Uterus (tissue), 4 donors: ENCODE results near the gene JAZF1. TPM values are rescaled to one million over a fixed set of nuclear protein-coding genes. Genes with fewer than 3 reads are reported as not detected.

ENCODE experiments used
- DNase-seq, 2 donors: peaks; one replicate each; pipeline ENCODE4 v3.0.0-alpha.2; 2019 to 2020
- H3K27ac ChIP-seq, 2 donors: fragments of 200-600 bp; sonication (generic); 1 replicate in 1 of 2; 2 replicates in 1 of 2; pipeline ENCODE4 v1.5.1; 2016 to 2018
- H3K27me3 ChIP-seq, 2 donors: fragments of 200-600 bp; sonication (generic); one replicate each; pipeline ENCODE4 v1.5.1; 2018 to 2019; ENCODE audit warnings: control low read depth in 1 of 2
- H3K36me3 ChIP-seq, 2 donors: fragments of 200-600 bp; sonication (generic); one replicate each; pipeline ENCODE4 v1.5.1; 2019; ENCODE audit warnings: control low read depth in 1 of 2
- H3K4me1 ChIP-seq, 2 donors: fragments of 200-600 bp; sonication (generic); one replicate each; pipeline ENCODE4 v1.5.1; 2018 to 2019; ENCODE audit warnings: control low read depth in 1 of 2
- H3K4me3 ChIP-seq, 2 donors: fragments of 200-600 bp; sonication (generic); 1 replicate in 1 of 2; 2 replicates in 1 of 2; pipeline ENCODE4 v1.5.1; 2018 to 2019; ENCODE audit warnings: mild to moderate bottlenecking in 1 of 2
- H3K9me3 ChIP-seq, 2 donors: fragments of 200-600 bp; sonication (generic); one replicate each; pipeline ENCODE4 v1.5.1; 2019; ENCODE audit warnings: control low read depth in 1 of 2
- CTCF ChIP-seq, 4 experiments: fragments of 200-600 bp in 2 of 4; fragments of 450-650 bp in 2 of 4; sonication (generic) in 2 of 4; IDR thresholded peaks; one replicate each; pipeline ENCODE4 v1.5.1; 2016 to 2019; ENCODE audit warnings: antibody characterized with exemption in 4 of 4, mild to moderate bottlenecking in 2 of 4, moderate library complexity in 1 of 4
- POLR2A ChIP-seq, 2 donors: fragments of 450-650 bp; IDR thresholded peaks; one replicate each; pipeline ENCODE4 v1.6.1; 2016; ENCODE audit warnings: antibody characterized with exemption in 2 of 2, mild to moderate bottlenecking in 1 of 2, moderate library complexity in 1 of 2
- intact Hi-C: fragments of 100-400 bp; cut with DNase I; formaldehyde crosslinking; loops from one replicate; pipeline ENCODE4 v1.15.1; 2023; ENCODE audit warnings: low total_unique reads
- total RNA-seq, 4 donors: library from RNA; depleted of rRNA in 3 of 4; stranded (reverse); fragments of >200 nt in 3 of 4; gene quantifications; one replicate each; pipeline versions ENCODE4 v1.1.0 to v1.2.4, GENCODE V29; 2014 to 2023
- donor health status: DM: yes; HTN: yes; CAD: no.

The JAZF1 gene
- total RNA-seq, 4 donors from 2014 or later = 27.6 to 58.5 (median 34.4) TPM

DNA sequence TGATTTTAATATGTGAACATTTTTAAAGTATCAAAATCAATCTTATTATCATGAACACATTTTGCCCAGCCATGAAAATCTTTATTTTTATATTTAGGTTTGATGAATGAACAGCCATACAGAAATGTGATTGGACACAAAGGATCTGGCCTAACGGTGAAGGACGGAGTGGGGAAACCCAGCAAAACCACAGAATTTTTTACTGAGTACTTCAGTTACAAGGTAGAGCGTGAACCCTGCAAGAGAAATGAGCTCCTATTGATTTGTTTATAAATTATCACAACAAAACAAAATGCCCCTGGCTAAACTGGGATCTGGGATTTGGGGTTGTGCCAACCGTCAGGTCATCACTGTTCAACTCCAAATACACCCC, 118.8 kb downstream of the JAZF1 start:
- Histone ChIP-seq H3K27me3 (no peaks in the 10 kb centered on the region), H3K36me3 (no peaks in the 10 kb centered on the region), H3K27ac (peak overlapping the region in 1 of 2 donors; percentile 86), H3K4me1 (peaks cover 0 to 24% of the 10 kb centered on the region in 2 donors), H3K9me3 (no peaks in the 10 kb centered on the region), H3K4me3 (no peak overlapping the region)
- intact Hi-C loops = no loop called here
- TF ChIP-seq POLR2A (IDR thresholded peaks at IDR 0.05) = no peak
- TF ChIP-seq CTCF (IDR thresholded peaks at IDR 0.05) = no peak
- no peak for DNase-seq

GRCh38 chr7:28060371-28060950, 120.1 kb downstream of the JAZF1 start:
- TF ChIP-seq CTCF (IDR thresholded peaks at IDR 0.05) = no peak
- no peak overlapping the region for H3K4me3 ChIP-seq
- H3K27me3 ChIP-seq = no peaks in the 10 kb centered on the region
- peaks cover 0 to 26% of the 10 kb centered on the region in 2 donors for H3K4me1 ChIP-seq
- no peak overlapping the region for H3K27ac ChIP-seq
- H3K36me3 ChIP-seq = no peaks in the 10 kb centered on the region
- intact Hi-C loops = no loop called here
- no peaks in the 10 kb centered on the region for H3K9me3 ChIP-seq
- DNase-seq = no peak

DNA sequence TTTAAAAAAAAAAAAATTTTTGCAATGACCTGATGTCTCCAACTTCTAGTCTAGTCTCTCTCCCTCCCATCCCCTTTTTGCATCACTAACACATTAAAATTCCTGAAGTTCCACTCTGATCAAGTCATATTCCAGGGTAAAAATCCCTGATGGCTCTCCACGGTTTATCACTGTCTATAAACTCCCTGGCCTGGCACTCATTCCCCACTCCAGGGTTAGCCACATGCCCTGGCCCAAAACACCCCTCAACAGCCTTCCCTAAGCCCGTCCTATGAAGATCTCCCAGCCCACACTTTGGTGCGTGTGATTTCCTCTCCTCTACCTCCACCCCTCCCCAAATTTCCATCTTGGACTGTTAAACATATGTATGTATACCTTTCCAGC, 125.4 kb downstream of the JAZF1 start:
- Histone ChIP-seq H3K27ac (no peak overlapping the region), H3K27me3 (no peaks in the 10 kb centered on the region), H3K4me1 (peaks cover 0 to 4% of the 10 kb centered on the region in 2 donors), H3K36me3 (no peaks in the 10 kb centered on the region), H3K9me3 (no peaks in the 10 kb centered on the region), H3K4me3 (no peak overlapping the region)
- no peak for DNase-seq
- TF ChIP-seq POLR2A (IDR thresholded peaks at IDR 0.05) (no peak), CTCF (IDR thresholded peaks at IDR 0.05) (no peak)
- intact Hi-C loops = no loop called here

- TF ChIP-seq CTCF (IDR thresholded peaks at IDR 0.05) = no peak
- TF ChIP-seq POLR2A (IDR thresholded peaks at IDR 0.05) = no peak
Measured at GRCh38 chr7:28054531-28055160, 125.9 kb downstream of the JAZF1 start.

GRCh38 chr7:28052933-28053332, 127.7 kb downstream of the JAZF1 start:
- no peaks in the 10 kb centered on the region for H3K36me3 ChIP-seq
- intact Hi-C loops = no loop called here
- no peaks in the 10 kb centered on the region for H3K27me3 ChIP-seq
- no peaks in the 10 kb centered on the region for H3K9me3 ChIP-seq
- peaks cover 0 to 3% of the 10 kb centered on the region in 2 donors for H3K4me1 ChIP-seq
- no peak overlapping the region for H3K4me3 ChIP-seq
- TF ChIP-seq CTCF (IDR thresholded peaks at IDR 0.05) (no peak), POLR2A (IDR thresholded peaks at IDR 0.05) (no peak)
- no peak for DNase-seq
- no peak overlapping the region for H3K27ac ChIP-seq

More at GRCh38 chr7:28054531-28055160, 125.9 kb downstream of the JAZF1 start:
- Histone ChIP-seq H3K27me3 (no peaks in the 10 kb centered on the region), H3K27ac (no peak overlapping the region), H3K4me3 (no peak overlapping the region), H3K4me1 (peaks cover 0 to 3% of the 10 kb centered on the region in 2 donors), H3K36me3 (no peaks in the 10 kb centered on the region), H3K9me3 (no peaks in the 10 kb centered on the region)
- no peak for DNase-seq
- intact Hi-C loops = no loop called here
